ENCODE data around the gene NTN3.

Gene NTN3

GRCh38 chr16:2497116-2497630 is 26.1 kb downstream of the NTN3 start:
- DNase-seq (ENCODE audit: low spot score) = peak; percentile 74

- DNase-seq (ENCODE audit: low spot score) = no peak
Observed at GRCh38 chr16:2497695-2498484, 26.8 kb downstream of the NTN3 start.

- no peak for DNase-seq (ENCODE audit: low spot score)
Observed at GRCh38 chr16:2498531-2499253, 27.6 kb downstream of the NTN3 start.

GRCh38 chr16:2499454-2499853 is 28.4 kb downstream of the NTN3 start:
- no peak for DNase-seq (ENCODE audit: low spot score)

GRCh38 chr16:2499890-2500429 is 28.9 kb downstream of the NTN3 start:
- no peak for DNase-seq (ENCODE audit: low spot score)

GRCh38 chr16:2500430-2500917 is 29.4 kb downstream of the NTN3 start:
- DNase-seq (ENCODE audit: low spot score) = no peak

GRCh38 chr16:2500918-2501750 is 30.0 kb downstream of the NTN3 start:
- DNase-seq (ENCODE audit: low spot score) = peak; percentile 91

GRCh38 chr16:2501946-2502895 is 31.1 kb downstream of the NTN3 start:
- no peak for DNase-seq (ENCODE audit: low spot score)

- DNase-seq (ENCODE audit: low spot score) = no peak
Observed at GRCh38 chr16:2505695-2506094, 34.6 kb downstream of the NTN3 start.

GRCh38 chr16:2507052-2507659 is 36.1 kb downstream of the NTN3 start:
- DNase-seq (ENCODE audit: low spot score) = no peak

GRCh38 chr16:2507665-2508064 is 36.6 kb downstream of the NTN3 start:
- no peak for DNase-seq (ENCODE audit: low spot score)

GRCh38 chr16:2508722-2509400 is 37.8 kb downstream of the NTN3 start:
- no peak for DNase-seq (ENCODE audit: low spot score)

GRCh38 chr16:2511128-2511800 is 40.2 kb downstream of the NTN3 start:
- DNase-seq (ENCODE audit: low spot score) = no peak

- DNase-seq (ENCODE audit: low spot score) = no peak
Observed at GRCh38 chr16:2511996-2512734, 41.1 kb downstream of the NTN3 start.

- DNase-seq (ENCODE audit: low spot score) = no peak
Observed at GRCh38 chr16:2512735-2513404, 41.8 kb downstream of the NTN3 start.

GRCh38 chr16:2513405-2514332 is 42.6 kb downstream of the NTN3 start, which contains the start of gene ATP6V0C:
Gene ATP6V0C, plus strand, starts transcription at chr16:2513952. Its CDS starts 152 bp downstream, at chr16:2514104.
- peak; percentile 95 for DNase-seq (ENCODE audit: low spot score)
